Measurements from ENCODE around the gene CFAP97.

Gene CFAP97

DNA sequence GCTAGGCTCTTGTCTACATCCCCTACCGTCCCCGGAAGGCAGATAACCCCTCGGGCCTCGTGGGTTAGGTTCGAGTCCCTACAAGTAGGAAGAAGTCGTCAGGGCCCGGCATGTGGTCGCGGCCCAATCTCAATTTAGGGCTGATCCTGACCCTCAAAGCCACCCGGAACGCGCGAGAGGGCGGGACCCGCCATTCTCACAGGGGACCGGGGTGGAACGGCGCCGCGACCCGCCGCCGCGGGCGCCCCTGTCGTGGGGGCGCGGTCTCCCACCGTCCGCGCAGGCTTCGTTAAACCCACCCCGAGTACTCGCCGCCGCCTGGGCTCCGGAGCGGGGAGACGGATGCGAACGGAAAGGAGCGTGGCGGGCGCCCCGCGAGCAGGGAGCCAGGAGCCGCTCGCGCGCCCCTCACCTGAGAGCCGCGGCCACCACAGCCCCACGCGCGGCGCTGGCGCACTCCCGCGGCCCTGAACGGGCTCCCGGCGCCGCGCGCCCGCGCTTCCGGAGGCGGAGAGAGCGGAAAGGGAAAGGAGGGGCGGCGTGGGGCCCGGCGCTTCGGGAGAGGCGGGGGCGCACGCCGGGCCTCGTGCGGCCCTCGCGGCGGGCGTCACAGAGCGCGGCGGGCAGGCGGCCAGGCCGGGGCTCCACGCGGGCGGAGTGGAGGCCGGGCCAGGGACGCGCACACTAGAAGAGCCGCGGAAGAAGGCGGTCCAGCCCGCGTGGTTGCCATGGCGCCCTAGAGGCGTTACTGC is at the start of gene CFAP97:
Gene CFAP97 (minus strand): TSS at position 515 of the 752 bp plus-strand sequence. CDS start 12,804 bp downstream, outside the sequence.
- Histone ChIP-seq H3K27ac (ENCODE audit: low read depth, low read length) (peak within 1 kb of the TSS; percentile 77), H3K9me2 (replicated peaks; ENCODE audit: insufficient read depth, low read length) (no peaks in the 10 kb centered on the region), H3F3A (ENCODE audit: insufficient read depth) (peaks cover 24% of the 10 kb centered on the region), H3K27me3 (ENCODE audit: low read length) (no peaks in the 10 kb centered on the region), H3K9ac (ENCODE audit: low read length) (peak within 1 kb of the TSS; percentile 81), H3K4me3 (ENCODE audit: insufficient read depth, low read length, poor library complexity, severe bottlenecking) (peak within 1 kb of the TSS; percentile 67), H3K36me3 (ENCODE audit: low read length) (no peaks in the 10 kb centered on the region), H3K4me2 (ENCODE audit: low read depth, low read length, poor library complexity, severe bottlenecking) (peak within 1 kb of the TSS; percentile 99), H4K20me1 (ENCODE audit: low read depth, low read length) (no peaks in the 10 kb centered on the region), H3K79me2 (ENCODE audit: insufficient read depth, low read length) (peaks cover 47% of the 10 kb centered on the region), H3K9me3 (ENCODE audit: insufficient read depth, low read length) (no peaks in the 10 kb centered on the region), H2AFZ (ENCODE audit: low read depth, low read length, severe bottlenecking) (peak within 1 kb of the TSS; percentile 78)
- TF ChIP-seq, protein P1, sequence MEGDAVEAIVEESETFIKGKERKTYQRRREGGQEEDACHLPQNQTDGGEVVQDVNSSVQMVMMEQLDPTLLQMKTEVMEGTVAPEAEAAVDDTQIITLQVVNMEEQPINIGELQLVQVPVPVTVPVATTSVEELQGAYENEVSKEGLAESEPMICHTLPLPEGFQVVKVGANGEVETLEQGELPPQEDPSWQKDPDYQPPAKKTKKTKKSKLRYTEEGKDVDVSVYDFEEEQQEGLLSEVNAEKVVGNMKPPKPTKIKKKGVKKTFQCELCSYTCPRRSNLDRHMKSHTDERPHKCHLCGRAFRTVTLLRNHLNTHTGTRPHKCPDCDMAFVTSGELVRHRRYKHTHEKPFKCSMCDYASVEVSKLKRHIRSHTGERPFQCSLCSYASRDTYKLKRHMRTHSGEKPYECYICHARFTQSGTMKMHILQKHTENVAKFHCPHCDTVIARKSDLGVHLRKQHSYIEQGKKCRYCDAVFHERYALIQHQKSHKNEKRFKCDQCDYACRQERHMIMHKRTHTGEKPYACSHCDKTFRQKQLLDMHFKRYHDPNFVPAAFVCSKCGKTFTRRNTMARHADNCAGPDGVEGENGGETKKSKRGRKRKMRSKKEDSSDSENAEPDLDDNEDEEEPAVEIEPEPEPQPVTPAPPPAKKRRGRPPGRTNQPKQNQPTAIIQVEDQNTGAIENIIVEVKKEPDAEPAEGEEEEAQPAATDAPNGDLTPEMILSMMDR (IDR thresholded peaks at IDR 0.05; ENCODE audit: insufficient read depth, low read length, poor library complexity, severe bottlenecking): no peak
- no peak for TF ChIP-seq EZH2phosphoT487 (conservative IDR thresholded peaks at IDR 0.05; ENCODE audit: low read length)

DNA sequence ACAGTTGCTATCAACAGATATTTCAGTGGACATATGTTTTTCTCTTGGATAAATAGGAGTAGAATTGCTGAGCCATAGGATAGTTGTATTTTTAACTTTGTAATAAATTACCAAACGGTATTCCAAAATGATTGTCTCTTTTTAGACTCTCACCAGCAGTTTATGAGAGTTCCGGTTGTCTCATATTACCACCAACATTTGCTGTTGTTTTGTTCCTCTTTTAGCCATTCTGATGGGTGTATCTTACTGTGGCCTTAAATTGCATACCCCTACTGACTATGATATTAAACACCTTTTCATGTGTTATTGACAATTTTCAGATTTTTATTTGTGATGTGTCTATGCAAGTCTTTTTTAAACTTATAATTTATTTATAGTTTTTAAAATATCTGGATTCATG is 45.3 kb upstream of the CFAP97 start:
- peaks cover 22% of the 10 kb centered on the region for H3K79me2 ChIP-seq (ENCODE audit: insufficient read depth, low read length)
- TF ChIP-seq, protein P1 (IDR thresholded peaks at IDR 0.05; ENCODE audit: insufficient read depth, low read length, poor library complexity, severe bottlenecking): no peak
- TF ChIP-seq EZH2phosphoT487 (conservative IDR thresholded peaks at IDR 0.05; ENCODE audit: low read length): no peak

DNA sequence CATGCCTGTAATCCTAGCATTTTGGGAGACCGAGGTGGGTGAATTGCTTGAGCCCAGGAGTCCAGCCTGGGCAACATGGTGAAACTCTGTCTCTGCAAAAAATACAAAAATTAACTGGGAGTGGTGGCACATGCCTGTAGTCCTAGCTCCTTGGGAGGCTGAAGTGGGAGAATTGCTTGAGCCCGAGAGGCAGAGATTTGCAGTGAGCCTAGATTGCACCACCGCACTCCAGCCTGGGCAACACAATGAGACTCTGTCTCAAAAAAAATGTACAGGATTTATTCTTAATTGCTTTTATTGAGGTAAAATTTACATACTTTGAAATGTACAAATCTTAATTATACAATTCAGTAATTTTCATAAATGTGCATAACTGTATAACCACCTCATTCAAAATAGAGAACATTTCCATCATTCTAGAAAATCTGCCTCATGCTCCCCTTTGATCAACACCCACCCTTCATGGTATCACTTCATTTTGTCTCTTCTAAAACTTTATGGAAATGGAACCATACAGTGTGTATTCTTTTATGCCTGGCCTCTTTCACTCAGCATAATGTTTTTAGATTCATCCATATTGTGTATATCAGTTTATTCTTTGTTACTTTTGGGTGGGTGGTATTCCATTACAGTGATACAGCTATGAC is 44.7 kb upstream of the CFAP97 start:
- peaks cover 11% of the 10 kb centered on the region; the same call in 1 of the 2 replicates for H3K36me3 ChIP-seq (ENCODE audit: low read length)
- H4K20me1 ChIP-seq (ENCODE audit: low read depth, low read length): 0 out of 2 replicates have a peak, but pooled peaks cover 2% of the 10 kb centered on the region
- H3K9me3 ChIP-seq (ENCODE audit: insufficient read depth, low read length): no peaks in the 10 kb centered on the region
- peaks cover 23% of the 10 kb centered on the region for H3K79me2 ChIP-seq (ENCODE audit: insufficient read depth, low read length)
- H3K9me2 ChIP-seq (replicated peaks; ENCODE audit: insufficient read depth, low read length): no peaks in the 10 kb centered on the region
- no peak for TF ChIP-seq EZH2phosphoT487 (conservative IDR thresholded peaks at IDR 0.05; ENCODE audit: low read length)
- TF ChIP-seq, protein P1 (IDR thresholded peaks at IDR 0.05; ENCODE audit: insufficient read depth, low read length, poor library complexity, severe bottlenecking): no peak
- no peaks in the 10 kb centered on the region for H3K27me3 ChIP-seq (ENCODE audit: low read length)
- peaks cover 6% of the 10 kb centered on the region; the same call in 1 of the 2 replicates for H3F3A ChIP-seq (ENCODE audit: insufficient read depth)
- no peak overlapping the region for H3K9ac ChIP-seq (ENCODE audit: low read length)
- H3K27ac ChIP-seq (ENCODE audit: low read depth, low read length): no peak overlapping the region
- no peak overlapping the region for H3K4me3 ChIP-seq (ENCODE audit: insufficient read depth, low read length, poor library complexity, severe bottlenecking)
- H3K4me2 ChIP-seq (ENCODE audit: low read depth, low read length, poor library complexity, severe bottlenecking): no peak overlapping the region
- no peak overlapping the region for H2AFZ ChIP-seq (ENCODE audit: low read depth, low read length, severe bottlenecking)

More for the DNA sequence above, 45.3 kb upstream of the CFAP97 start:
- H3K9ac ChIP-seq (ENCODE audit: low read length): no peak overlapping the region
- no peak overlapping the region for H2AFZ ChIP-seq (ENCODE audit: low read depth, low read length, severe bottlenecking)
- peak overlapping the region; percentile 5 for H3K4me2 ChIP-seq (ENCODE audit: low read depth, low read length, poor library complexity, severe bottlenecking)
- no peak overlapping the region for H3K4me3 ChIP-seq (ENCODE audit: insufficient read depth, low read length, poor library complexity, severe bottlenecking)
- peaks cover 11% of the 10 kb centered on the region; the same call in 1 of the 2 replicates for H3K36me3 ChIP-seq (ENCODE audit: low read length)
- no peaks in the 10 kb centered on the region for H3K9me2 ChIP-seq (replicated peaks; ENCODE audit: insufficient read depth, low read length)
- H3K9me3 ChIP-seq (ENCODE audit: insufficient read depth, low read length): no peaks in the 10 kb centered on the region
- H3K27ac ChIP-seq (ENCODE audit: low read depth, low read length): no peak overlapping the region
- no peaks in the 10 kb centered on the region for H3K27me3 ChIP-seq (ENCODE audit: low read length)
- H4K20me1 ChIP-seq (ENCODE audit: low read depth, low read length): 0 out of 2 replicates have a peak, but pooled peaks cover 2% of the 10 kb centered on the region
- H3F3A ChIP-seq (ENCODE audit: insufficient read depth): peaks cover 6% of the 10 kb centered on the region; the same call in 1 of the 2 replicates

Data from SU-DHL-6 (cell line).